Measurements from ENCODE around the gene PEPD.

The PEPD gene

GRCh38 chr19:33418461-33418860 lies 103.1 kb downstream of the PEPD start:
- TF ChIP-seq EZH2phosphoT487 (IDR thresholded peaks at IDR 0.05; ENCODE audit: borderline replicate concordance), result no peak
- TF ChIP-seq, protein P1, sequence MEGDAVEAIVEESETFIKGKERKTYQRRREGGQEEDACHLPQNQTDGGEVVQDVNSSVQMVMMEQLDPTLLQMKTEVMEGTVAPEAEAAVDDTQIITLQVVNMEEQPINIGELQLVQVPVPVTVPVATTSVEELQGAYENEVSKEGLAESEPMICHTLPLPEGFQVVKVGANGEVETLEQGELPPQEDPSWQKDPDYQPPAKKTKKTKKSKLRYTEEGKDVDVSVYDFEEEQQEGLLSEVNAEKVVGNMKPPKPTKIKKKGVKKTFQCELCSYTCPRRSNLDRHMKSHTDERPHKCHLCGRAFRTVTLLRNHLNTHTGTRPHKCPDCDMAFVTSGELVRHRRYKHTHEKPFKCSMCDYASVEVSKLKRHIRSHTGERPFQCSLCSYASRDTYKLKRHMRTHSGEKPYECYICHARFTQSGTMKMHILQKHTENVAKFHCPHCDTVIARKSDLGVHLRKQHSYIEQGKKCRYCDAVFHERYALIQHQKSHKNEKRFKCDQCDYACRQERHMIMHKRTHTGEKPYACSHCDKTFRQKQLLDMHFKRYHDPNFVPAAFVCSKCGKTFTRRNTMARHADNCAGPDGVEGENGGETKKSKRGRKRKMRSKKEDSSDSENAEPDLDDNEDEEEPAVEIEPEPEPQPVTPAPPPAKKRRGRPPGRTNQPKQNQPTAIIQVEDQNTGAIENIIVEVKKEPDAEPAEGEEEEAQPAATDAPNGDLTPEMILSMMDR (conservative IDR thresholded peaks at IDR 0.05; ENCODE audit: low read length), result no peak

DNA sequence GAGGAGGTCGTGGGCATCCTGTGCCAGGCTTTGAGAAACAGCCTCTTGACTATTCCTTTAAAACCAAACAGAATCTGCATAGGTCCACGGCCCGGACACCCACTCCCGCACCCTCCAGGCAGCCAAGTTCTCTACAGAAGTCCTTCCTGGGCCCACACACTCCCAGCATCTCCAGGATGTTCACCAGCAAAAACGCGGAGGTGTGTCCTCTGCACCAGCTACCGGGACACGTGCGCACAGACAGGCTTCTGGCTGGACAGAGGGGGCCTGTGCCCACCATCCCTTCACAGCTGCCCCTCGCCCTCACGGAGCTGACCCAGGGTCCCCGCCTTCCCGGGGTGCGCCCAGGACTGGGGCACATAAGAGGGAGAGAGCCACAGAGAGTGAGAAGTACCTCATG lies 103.8 kb downstream of the PEPD start:
- H3K9me3 ChIP-seq (ENCODE audit: insufficient read depth, low read depth, low read length), result no peaks in the 10 kb centered on the region
- TF ChIP-seq EZH2phosphoT487 (IDR thresholded peaks at IDR 0.05; ENCODE audit: borderline replicate concordance), result no peak
- TF ChIP-seq, protein P1 (conservative IDR thresholded peaks at IDR 0.05; ENCODE audit: low read length), result no peak
- H3K36me3 ChIP-seq (ENCODE audit: insufficient read depth, low read length), result no peaks in the 10 kb centered on the region
- H2AFZ ChIP-seq (ENCODE audit: low read length), result no peak overlapping the region
- no peak overlapping the region for H3K4me2 ChIP-seq (ENCODE audit: low read depth, low read length, poor library complexity, severe bottlenecking)
- H4K20me1 ChIP-seq (ENCODE audit: insufficient read depth, low read length, poor library complexity, severe bottlenecking), result no peaks in the 10 kb centered on the region
- no peaks in the 10 kb centered on the region for H3F3A ChIP-seq (ENCODE audit: low read depth)
- peaks cover 3% of the 10 kb centered on the region for H3K4me1 ChIP-seq (ENCODE audit: insufficient read depth, low read length, poor library complexity, severe bottlenecking)
- no peaks in the 10 kb centered on the region for H3K9me2 ChIP-seq (replicated peaks; ENCODE audit: low read depth, low read length)
- no peaks in the 10 kb centered on the region for H3K79me2 ChIP-seq (ENCODE audit: insufficient read depth, low read length)
- H3K27me3 ChIP-seq (ENCODE audit: insufficient read depth, low read length, poor library complexity, severe bottlenecking), result no peaks in the 10 kb centered on the region
- H3K9ac ChIP-seq (ENCODE audit: low read depth, low read length, poor library complexity, severe bottlenecking), result no peak overlapping the region
- no peak overlapping the region for H3K4me3 ChIP-seq (ENCODE audit: low read length, poor library complexity, severe bottlenecking)

More at GRCh38 chr19:33418461-33418860, 103.1 kb downstream of the PEPD start:
- H4K20me1 ChIP-seq (ENCODE audit: insufficient read depth, low read length, poor library complexity, severe bottlenecking), result no peaks in the 10 kb centered on the region
- H3K9ac ChIP-seq (ENCODE audit: low read depth, low read length, poor library complexity, severe bottlenecking), result no peak overlapping the region
- H3K9me3 ChIP-seq (ENCODE audit: insufficient read depth, low read depth, low read length), result no peaks in the 10 kb centered on the region
- no peak overlapping the region for H2AFZ ChIP-seq (ENCODE audit: low read length)
- H3K4me1 ChIP-seq (ENCODE audit: insufficient read depth, low read length, poor library complexity, severe bottlenecking), result peaks cover 3% of the 10 kb centered on the region
- H3K4me3 ChIP-seq (ENCODE audit: low read length, poor library complexity, severe bottlenecking), result no peak overlapping the region
- no peak overlapping the region for H3K4me2 ChIP-seq (ENCODE audit: low read depth, low read length, poor library complexity, severe bottlenecking)
- H3K36me3 ChIP-seq (ENCODE audit: insufficient read depth, low read length), result no peaks in the 10 kb centered on the region
- H3K79me2 ChIP-seq (ENCODE audit: insufficient read depth, low read length), result no peaks in the 10 kb centered on the region
- H3F3A ChIP-seq (ENCODE audit: low read depth), result no peaks in the 10 kb centered on the region
- H3K27me3 ChIP-seq (ENCODE audit: insufficient read depth, low read length, poor library complexity, severe bottlenecking), result no peaks in the 10 kb centered on the region
- H3K9me2 ChIP-seq (replicated peaks; ENCODE audit: low read depth, low read length), result no peaks in the 10 kb centered on the region

- H3K4me2 ChIP-seq (ENCODE audit: low read depth, low read length, poor library complexity, severe bottlenecking), result peak overlapping the region; percentile 40
- no peaks in the 10 kb centered on the region for H3K79me2 ChIP-seq (ENCODE audit: insufficient read depth, low read length)
- no peak for TF ChIP-seq EZH2phosphoT487 (IDR thresholded peaks at IDR 0.05; ENCODE audit: borderline replicate concordance)
- TF ChIP-seq, protein P1 (conservative IDR thresholded peaks at IDR 0.05; ENCODE audit: low read length), result peak; percentile 84
- no peaks in the 10 kb centered on the region for H3K9me2 ChIP-seq (replicated peaks; ENCODE audit: low read depth, low read length)
- no peaks in the 10 kb centered on the region for H4K20me1 ChIP-seq (ENCODE audit: insufficient read depth, low read length, poor library complexity, severe bottlenecking)
- H3K9me3 ChIP-seq (ENCODE audit: insufficient read depth, low read depth, low read length), result no peaks in the 10 kb centered on the region
- no peaks in the 10 kb centered on the region for H3K36me3 ChIP-seq (ENCODE audit: insufficient read depth, low read length)
- no peaks in the 10 kb centered on the region for H3K27me3 ChIP-seq (ENCODE audit: insufficient read depth, low read length, poor library complexity, severe bottlenecking)
- H3K9ac ChIP-seq (ENCODE audit: low read depth, low read length, poor library complexity, severe bottlenecking), result no peak overlapping the region
- H3K4me1 ChIP-seq (ENCODE audit: insufficient read depth, low read length, poor library complexity, severe bottlenecking), result peaks cover 3% of the 10 kb centered on the region
- no peak overlapping the region for H2AFZ ChIP-seq (ENCODE audit: low read length)
- no peaks in the 10 kb centered on the region for H3F3A ChIP-seq (ENCODE audit: low read depth)
- H3K4me3 ChIP-seq (ENCODE audit: low read length, poor library complexity, severe bottlenecking), result no peak overlapping the region
Measured at GRCh38 chr19:33416307-33417215, 105.0 kb downstream of the PEPD start.
